Cardiac fibroblast (primary cell): ENCODE data around the gene C1orf210.

Experiments used
- DNase-seq, 2 donors: peaks; one replicate each; pipeline versions ENCODE4 v3.0.0 to v3.0.0-alpha.2; 2010; ENCODE audit warnings: low read depth in 2 of 2
- H3K4me3 ChIP-seq, 2 donors: replicated peaks in 1 of 2; 1 replicate in 1 of 2; 2 replicates in 1 of 2; pipeline ENCODE4 v1.5.1; 2011; ENCODE audit warnings: low read depth in 2 of 2, low read length in 2 of 2, mild to moderate bottlenecking in 2 of 2, moderate library complexity in 1 of 2
- CTCF ChIP-seq: IDR thresholded peaks from one replicate; pipeline ENCODE4 v1.5.1; 2011; ENCODE audit warnings: low read depth, mild to moderate bottlenecking, low read length, inconsistent platforms

Gene C1orf210

GRCh38 chr1:43305926-43306687 is 20.7 kb upstream of the C1orf210 start:
- TF ChIP-seq CTCF = no peak
- DNase-seq = no peak
- no peak overlapping the region for H3K4me3 ChIP-seq

GRCh38 chr1:43305461-43305860 is 20.1 kb upstream of the C1orf210 start:
- H3K4me3 ChIP-seq = no peak overlapping the region
- no peak for DNase-seq
- TF ChIP-seq CTCF = no peak

- DNase-seq = no peak
- no peak for TF ChIP-seq CTCF
- no peak overlapping the region for H3K4me3 ChIP-seq
These were observed 19.5 kb upstream of the C1orf210 start for GRCh38 chr1:43304771-43305300.

GRCh38 chr1:43304314-43304681 is 18.9 kb upstream of the C1orf210 start:
- H3K4me3 ChIP-seq = no peak overlapping the region
- DNase-seq = no peak
- no peak for TF ChIP-seq CTCF

GRCh38 chr1:43303471-43304313 is 18.3 kb upstream of the C1orf210 start:
- H3K4me3 ChIP-seq = no peak overlapping the region
- no peak for DNase-seq
- no peak for TF ChIP-seq CTCF

- H3K4me3 ChIP-seq = no peak overlapping the region
- peak in 1 of 2 donors; percentile 33 for DNase-seq
- TF ChIP-seq CTCF = no peak
These were observed 17.5 kb upstream of the C1orf210 start for GRCh38 chr1:43302721-43303470.
